Panc1 (cell line): ENCODE measurements around the gene JCHAIN. TPM values are rescaled to one million over a fixed set of nuclear protein-coding genes. Genes with fewer than 3 reads are reported as not detected.
A peak's percentile ranks its signal among the peaks of the same experiment; 100 is the strongest.
"Not testable (repeated sequence)": the region's sequence is repeated elsewhere in the genome, so short reads cannot be mapped to it uniquely, and the experiment has no call there.

Source experiments
- ATAC-seq: fragments of 200-7000 bp; cut with Tn5 transposase; 2 replicates; pipeline ENCODE4 v1.9.1; 2020; ENCODE audit warnings: mild to moderate bottlenecking, moderate library complexity
- BruUV-seq: library from RNA; stranded (reverse); fragments of 400-500 nt; replicated peaks from 2 replicates; lab custom pipeline; 2021; lab: Mats Ljungman, UMichigan
- CTCF ChIA-PET: fragments of 300-600 bp; sonication (Branson Sonifier 250); formaldehyde crosslinking; loops from one replicate; lab custom pipeline; 2022; ENCODE audit warnings: antibody characterized with exemption; lab: Charles Lee
- POLR2A ChIA-PET: fragments of 300-600 bp; sonication (Branson Sonifier 250); formaldehyde crosslinking; loops from one replicate; lab custom pipeline; 2022; ENCODE audit warnings: antibody characterized with exemption; lab: Charles Lee
- DNase-seq: peaks from one replicate; pipeline ENCODE4 v3.0.0-alpha.2; 2010; ENCODE audit warnings: low read depth, low spot score
- H3K27ac ChIP-seq: 2 replicates; pipeline ENCODE4 v1.5.1; 2011; ENCODE audit warnings: mild to moderate bottlenecking, low read length, inconsistent platforms
- H3K27me3 ChIP-seq: fragments of 200-500 bp; sonication (Bioruptor generic); 2 replicates; pipeline ENCODE4 v1.6.0; 2014; ENCODE audit warnings: low read length, inconsistent platforms; ENCODE audit not compliant: control insufficient read depth, insufficient read depth
- H3K36me3 ChIP-seq: fragments of 200-500 bp; sonication (Bioruptor generic); 2 replicates; pipeline ENCODE4 v1.5.1; 2014; ENCODE audit warnings: inconsistent platforms, mild to moderate bottlenecking, low read length, moderate library complexity; ENCODE audit not compliant: control insufficient read depth, insufficient read depth
- H3K4me1 ChIP-seq: 2 replicates; pipeline ENCODE4 v1.5.1; 2011; ENCODE audit warnings: inconsistent platforms, mild to moderate bottlenecking, low read length, moderate library complexity; ENCODE audit not compliant: control insufficient read depth, insufficient read depth
- H3K4me3 ChIP-seq, 2 experiments: 2 replicates each; pipeline ENCODE4 v1.5.1; 2011 to 2012; ENCODE audit warnings: low read depth in 2 of 2, low read length in 2 of 2, mild to moderate bottlenecking in 2 of 2, inconsistent platforms in 1 of 2, moderate library complexity in 1 of 2
- H3K9me3 ChIP-seq: fragments of 200-500 bp; sonication (Bioruptor generic); 2 replicates; pipeline ENCODE4 v1.5.1; 2014; ENCODE audit warnings: low read depth, mild to moderate bottlenecking, inconsistent platforms, low read length, moderate library complexity; ENCODE audit not compliant: control insufficient read depth, insufficient read depth
- CTCF ChIP-seq: fragments of 450-650 bp; IDR thresholded peaks from 2 replicates; pipeline ENCODE4 v1.5.1; 2017; ENCODE audit warnings: mild to moderate bottlenecking
- POLR2AphosphoS5 ChIP-seq: IDR thresholded peaks from 2 replicates; pipeline ENCODE4 v1.6.1; 2012; ENCODE audit warnings: mild to moderate bottlenecking, low read depth, low read length, moderate library complexity
- SIN3A ChIP-seq: IDR thresholded peaks from 2 replicates; pipeline ENCODE4 v1.6.1; 2012; ENCODE audit warnings: low read depth, mild to moderate bottlenecking, low read length, moderate library complexity, borderline replicate concordance; ENCODE audit not compliant: insufficient read depth
- TCF7L2 ChIP-seq: IDR thresholded peaks from 2 replicates; pipeline ENCODE4 v1.6.1; 2011; ENCODE audit warnings: mild to moderate bottlenecking, low read depth, low read length, inconsistent platforms
- in situ Hi-C: cut with HindIII; loops from 2 replicates; pipeline ENCODE4 v1.10.0; 2016; ENCODE audit warnings: low sequenced_read_pairs, low pct_unique_long_range_greater_than_20kb
- intact Hi-C: fragments of 100-400 bp; cut with micrococcal nuclease; formaldehyde crosslinking; loops from one replicate; pipeline ENCODE4 v1.10.0; 2022; ENCODE audit not compliant: unreplicated experiment
- total RNA-seq: library from RNA; stranded (reverse); gene quantifications from one replicate; pipeline ENCODE4 v1.2.1, GENCODE V29; 2021; ENCODE audit not compliant: unreplicated experiment
- TF ChIP-seq, protein P1 (sequence below), 2 experiments: IDR thresholded peaks; 2 replicates each; pipeline ENCODE4 v1.6.1; 2011 to 2012; ENCODE audit warnings: low read depth in 2 of 2, control low read depth in 1 of 2, low read length in 1 of 2, mild to moderate bottlenecking in 1 of 2, moderate library complexity in 1 of 2; ENCODE audit not compliant: insufficient read depth in 1 of 2

Gene JCHAIN
- total RNA-seq, 1 experiment from 2014 or later, result 0.36 TPM

- peak; percentile 98 for ATAC-seq
- no TSS peak for BruUV-seq
- in situ Hi-C loops, result no loop called here
- DNase-seq, result peak; percentile 99
- Histone ChIP-seq H3K27ac (peak within 1 kb of the TSS; percentile 93), H3K4me3 (peak within 1 kb of the TSS; percentile 63 to 92), H3K36me3 (peaks cover 2% of the 10 kb centered on the region), H3K27me3 (no peaks in the 10 kb centered on the region), H3K4me1 (peaks cover 13% of the 10 kb centered on the region; the same call in 1 of the 2 replicates), H3K9me3 (no peaks in the 10 kb centered on the region)
- ChIA-PET CTCF (no interaction called here), POLR2A (no interaction called here)
- intact Hi-C loops, result loop anchor here (2.0 kb wide), 1 partner anchor 17 kb away; no protein-coding TSS in a partner anchor
- TF ChIP-seq CTCF, result peak; percentile 93
- no peak; the same call in 1 of the 2 replicates for TF ChIP-seq TCF7L2
- TF ChIP-seq POLR2AphosphoS5, result peak; percentile 72
- TF ChIP-seq, protein P1, sequence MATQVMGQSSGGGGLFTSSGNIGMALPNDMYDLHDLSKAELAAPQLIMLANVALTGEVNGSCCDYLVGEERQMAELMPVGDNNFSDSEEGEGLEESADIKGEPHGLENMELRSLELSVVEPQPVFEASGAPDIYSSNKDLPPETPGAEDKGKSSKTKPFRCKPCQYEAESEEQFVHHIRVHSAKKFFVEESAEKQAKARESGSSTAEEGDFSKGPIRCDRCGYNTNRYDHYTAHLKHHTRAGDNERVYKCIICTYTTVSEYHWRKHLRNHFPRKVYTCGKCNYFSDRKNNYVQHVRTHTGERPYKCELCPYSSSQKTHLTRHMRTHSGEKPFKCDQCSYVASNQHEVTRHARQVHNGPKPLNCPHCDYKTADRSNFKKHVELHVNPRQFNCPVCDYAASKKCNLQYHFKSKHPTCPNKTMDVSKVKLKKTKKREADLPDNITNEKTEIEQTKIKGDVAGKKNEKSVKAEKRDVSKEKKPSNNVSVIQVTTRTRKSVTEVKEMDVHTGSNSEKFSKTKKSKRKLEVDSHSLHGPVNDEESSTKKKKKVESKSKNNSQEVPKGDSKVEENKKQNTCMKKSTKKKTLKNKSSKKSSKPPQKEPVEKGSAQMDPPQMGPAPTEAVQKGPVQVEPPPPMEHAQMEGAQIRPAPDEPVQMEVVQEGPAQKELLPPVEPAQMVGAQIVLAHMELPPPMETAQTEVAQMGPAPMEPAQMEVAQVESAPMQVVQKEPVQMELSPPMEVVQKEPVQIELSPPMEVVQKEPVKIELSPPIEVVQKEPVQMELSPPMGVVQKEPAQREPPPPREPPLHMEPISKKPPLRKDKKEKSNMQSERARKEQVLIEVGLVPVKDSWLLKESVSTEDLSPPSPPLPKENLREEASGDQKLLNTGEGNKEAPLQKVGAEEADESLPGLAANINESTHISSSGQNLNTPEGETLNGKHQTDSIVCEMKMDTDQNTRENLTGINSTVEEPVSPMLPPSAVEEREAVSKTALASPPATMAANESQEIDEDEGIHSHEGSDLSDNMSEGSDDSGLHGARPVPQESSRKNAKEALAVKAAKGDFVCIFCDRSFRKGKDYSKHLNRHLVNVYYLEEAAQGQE (IDR thresholded peaks at IDR 0.05; ENCODE audit: insufficient read depth in 1 of 2, low read depth in 2 of 2, low read length in 1 of 2), result no peak
- peak; percentile 72; the same call in 1 of the 2 replicates for TF ChIP-seq SIN3A
These were observed 21.8 kb upstream of the JCHAIN start, which contains the start of gene UTP3 for GRCh38 chr4:70687821-70688794. Gene UTP3, plus strand, starts transcription at chr4:70688532. Its CDS starts 146 bp downstream, at chr4:70688678.

DNA sequence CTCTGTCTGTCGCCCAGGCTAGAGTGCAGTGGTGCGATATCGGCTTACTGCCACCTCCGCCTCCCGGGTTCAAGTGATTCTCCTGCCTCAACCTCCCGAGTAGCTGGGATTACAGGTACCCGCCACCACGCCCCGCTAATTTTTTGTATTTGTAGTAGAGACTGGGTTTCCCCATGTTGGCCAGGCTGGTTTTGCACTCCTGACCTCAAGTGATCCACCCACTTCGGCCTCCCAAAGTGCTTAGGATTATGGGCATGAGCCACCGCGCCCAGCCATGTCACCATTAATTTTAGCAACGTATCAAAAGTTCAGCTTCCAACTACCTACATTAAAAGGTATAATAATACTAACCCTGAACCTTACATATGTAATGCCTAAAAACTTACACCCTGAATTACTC is 21.1 kb upstream of the JCHAIN start:
- Histone ChIP-seq H3K9me3 (no peaks in the 10 kb centered on the region), H3K4me1 (peaks cover 13% of the 10 kb centered on the region; the same call in 1 of the 2 replicates), H3K36me3 (peaks cover 2% of the 10 kb centered on the region), H3K4me3 (peak overlapping the region; percentile 63 to 92), H3K27me3 (no peaks in the 10 kb centered on the region), H3K27ac (peak overlapping the region; percentile 93)
- TF ChIP-seq, protein P1 (IDR thresholded peaks at IDR 0.05; ENCODE audit: insufficient read depth in 1 of 2, low read depth in 2 of 2, low read length in 1 of 2), result no peak
- no peak for TF ChIP-seq SIN3A
- no peak for TF ChIP-seq CTCF
- TF ChIP-seq TCF7L2, result no peak
- TF ChIP-seq POLR2AphosphoS5, result no peak
- ChIA-PET POLR2A (no interaction called here), CTCF (no interaction called here)
- no TSS peak for BruUV-seq
- in situ Hi-C loops (no loop called here), intact Hi-C loops (no loop called here)
- DNase-seq, result no peak
- no peak for ATAC-seq

- intact Hi-C loops, in situ Hi-C loops, DNase-seq, H3K27me3 ChIP-seq, H3K27ac ChIP-seq, H3K36me3 ChIP-seq, H3K4me1 ChIP-seq, POLR2A ChIA-PET, BruUV-seq, ATAC-seq, H3K9me3 ChIP-seq, H3K4me3 ChIP-seq, CTCF ChIA-PET: not testable (repeated sequence)
These were observed 15.8 kb upstream of the JCHAIN start for GRCh38 chr4:70682142-70682541.
